SK-N-SH (cell line): ENCODE results near the gene HNRNPF. TPM values are rescaled to one million over a fixed set of nuclear protein-coding genes. Genes with fewer than 3 reads are reported as not detected.

ENCODE experiments used
- CTCF ChIA-PET: fragments of 300-600, 350-600 bp; formaldehyde crosslinking; extraction: SDS; loops from one replicate; lab custom pipeline; 2021; lab: Yijun Ruan, JAX
- POLR2A ChIA-PET: fragments of 350-600 bp; sonication (Branson Sonifier 250); formaldehyde crosslinking; extraction: SDS; loops from one replicate; lab custom pipeline; 2020; ENCODE audit warnings: antibody characterized with exemption, inconsistent platforms; lab: Yijun Ruan, JAX
- DNase-seq: peaks from one replicate; pipeline ENCODE4 v3.0.0; 2012
- H2AFZ ChIP-seq: fragments of 200-600 bp; sonication (generic); 2 replicates; pipeline ENCODE4 v1.8.1; 2016; ENCODE audit warnings: antibody characterized with exemption, mild to moderate bottlenecking, low read depth
- H3F3A ChIP-seq: fragments of 200-600 bp; sonication (generic); replicated peaks from 2 replicates; pipeline ENCODE3; 2016; ENCODE audit warnings: antibody characterized with exemption, mild to moderate bottlenecking; ENCODE audit not compliant: insufficient read depth
- H3K27ac ChIP-seq, 2 experiments: fragments of 200-500 bp in 1 of 2; fragments of 200-600 bp in 1 of 2; sonication (Bioruptor generic) in 1 of 2; sonication (generic), shearing (Covaris generic) in 1 of 2; 2 replicates each; pipeline versions ENCODE4 v1.5.1 to v1.6.1; 2014 to 2016; ENCODE audit warnings: low read depth in 2 of 2, inconsistent platforms in 1 of 2, low read length in 1 of 2, mild to moderate bottlenecking in 1 of 2, mixed read lengths in 1 of 2
- H3K27me3 ChIP-seq: fragments of 200-600 bp; sonication (generic), shearing (Covaris generic); 2 replicates; pipeline ENCODE4 v1.6.1; 2016; ENCODE audit warnings: mixed run types; ENCODE audit not compliant: insufficient read depth
- H3K36me3 ChIP-seq, 2 experiments: fragments of 200-500 bp in 1 of 2; fragments of 200-600 bp in 1 of 2; sonication (Bioruptor generic) in 1 of 2; sonication (generic) in 1 of 2; replicated peaks in 1 of 2; 2 replicates each; pipeline versions ENCODE3 to v1.5.1; 2014 to 2016; ENCODE audit warnings: low read length in 1 of 2, mild to moderate bottlenecking in 1 of 2; ENCODE audit not compliant: insufficient read depth in 2 of 2, control insufficient read depth in 1 of 2
- H3K4me1 ChIP-seq, 2 experiments: fragments of 200-500 bp in 1 of 2; fragments of 200-600 bp in 1 of 2; sonication (Bioruptor generic) in 1 of 2; sonication (generic), shearing (Covaris generic) in 1 of 2; 2 replicates each; pipeline versions ENCODE4 v1.5.1 to v1.6.1; 2014 to 2016; ENCODE audit warnings: low read depth in 1 of 2, low read length in 1 of 2, mixed run types in 1 of 2; ENCODE audit not compliant: insufficient read depth in 2 of 2, control insufficient read depth in 1 of 2
- H3K4me2 ChIP-seq: fragments of 200-600 bp; sonication (generic), shearing (Covaris generic); 2 replicates; pipeline ENCODE4 v1.6.1; 2017; ENCODE audit warnings: mixed run types
- H3K4me3 ChIP-seq, 2 experiments: fragments of 200-500 bp in 1 of 2; fragments of 200-600 bp in 1 of 2; sonication (Bioruptor generic) in 1 of 2; sonication (generic), shearing (Covaris generic) in 1 of 2; 2 replicates each; pipeline versions ENCODE4 v1.5.1 to v1.8.1; 2014 to 2016; ENCODE audit warnings: low read depth in 2 of 2, inconsistent platforms in 1 of 2, low read length in 1 of 2, mild to moderate bottlenecking in 1 of 2, mixed read lengths in 1 of 2, moderate library complexity in 1 of 2
- H3K79me2 ChIP-seq: fragments of 200-600 bp; sonication (generic); 2 replicates; pipeline ENCODE4 v1.8.1; 2017; ENCODE audit warnings: mild to moderate bottlenecking; ENCODE audit not compliant: insufficient read depth
- H3K9ac ChIP-seq: fragments of 200-600 bp; sonication (generic); 2 replicates; pipeline ENCODE4 v1.6.1; 2017; ENCODE audit warnings: mixed run types
- H3K9me2 ChIP-seq: fragments of 200-600 bp; sonication (generic); 2 replicates; pipeline ENCODE4 v1.6.1; 2017; ENCODE audit warnings: mixed run types
- H3K9me3 ChIP-seq: fragments of 200-600 bp; sonication (generic); 2 replicates; pipeline ENCODE4 v1.6.1; 2017; ENCODE audit warnings: mixed run types, mild to moderate bottlenecking, moderate library complexity
- H4K20me1 ChIP-seq: fragments of 200-600 bp; sonication (generic); 2 replicates; pipeline ENCODE4 v1.6.1; 2017; ENCODE audit warnings: mild to moderate bottlenecking, mixed run types; ENCODE audit not compliant: insufficient read depth
- CTCF ChIP-seq: fragments of 200-600 bp; sonication (generic); IDR thresholded peaks from 2 replicates; pipeline ENCODE4 v1.6.1; 2017; ENCODE audit warnings: antibody characterized with exemption, mild to moderate bottlenecking, moderate library complexity
- ELF1 ChIP-seq: IDR thresholded peaks from 2 replicates; pipeline ENCODE4 v1.4.0; 2012
- EZH2phosphoT487 ChIP-seq: fragments of 200-600 bp; sonication (generic); IDR thresholded peaks from 2 replicates; pipeline ENCODE4 v1.6.1; 2017; ENCODE audit warnings: low read depth, mixed run types, mild to moderate bottlenecking, antibody characterized with exemption, moderate library complexity, borderline replicate concordance
- FOSL2 ChIP-seq: IDR thresholded peaks from 2 replicates; pipeline ENCODE4 v1.4.0; 2012; ENCODE audit warnings: low read depth, mild to moderate bottlenecking, moderate library complexity, borderline replicate concordance
- FOXJ3 ChIP-seq: sonication (generic); formaldehyde crosslinking; IDR thresholded peaks from 2 replicates; pipeline ENCODE4 v1.5.1; 2020; ENCODE audit warnings: mild to moderate bottlenecking, missing genetic modification reagents
- FOXM1 ChIP-seq: IDR thresholded peaks from 2 replicates; pipeline ENCODE4 v1.4.0; 2012; ENCODE audit warnings: low read depth, mild to moderate bottlenecking
- GABPA ChIP-seq: IDR thresholded peaks from 2 replicates; pipeline ENCODE4 v1.4.0; 2012; ENCODE audit warnings: low read depth, mild to moderate bottlenecking
- GATA2 ChIP-seq: sonication (generic); formaldehyde crosslinking; IDR thresholded peaks from 2 replicates; pipeline ENCODE4 v1.5.0; 2020; ENCODE audit warnings: mild to moderate bottlenecking, missing genetic modification reagents
- JUND ChIP-seq: IDR thresholded peaks from 2 replicates; pipeline ENCODE4 v1.4.0; 2012
- MEF2A ChIP-seq: IDR thresholded peaks from 2 replicates; pipeline ENCODE4 v1.4.0; 2012; ENCODE audit warnings: low read depth, borderline replicate concordance
- MXI1 ChIP-seq: IDR thresholded peaks from 2 replicates; pipeline ENCODE4 v1.6.1; 2012; ENCODE audit warnings: mild to moderate bottlenecking, low read depth, low read length, improper control_type of control experiment
- NFIC ChIP-seq: IDR thresholded peaks from 2 replicates; pipeline ENCODE4 v1.4.0; 2012; ENCODE audit warnings: borderline replicate concordance
- NRF1 ChIP-seq: IDR thresholded peaks from 2 replicates; pipeline ENCODE4 v1.6.1; 2012; ENCODE audit warnings: low read depth, mild to moderate bottlenecking, low read length
- RAD21 ChIP-seq: IDR thresholded peaks from 2 replicates; pipeline ENCODE4 v1.6.1; 2012; ENCODE audit warnings: mild to moderate bottlenecking, low read length
- RCOR1 ChIP-seq: fragments of 150-350 bp; IDR thresholded peaks from 2 replicates; pipeline ENCODE4 v1.6.1; 2017; ENCODE audit warnings: antibody characterized with exemption, low read length
- SIN3A ChIP-seq: IDR thresholded peaks from 2 replicates; pipeline ENCODE4 v1.6.1; 2012; ENCODE audit warnings: low read depth, mild to moderate bottlenecking, low read length, moderate library complexity, borderline replicate concordance
- TAF1 ChIP-seq: IDR thresholded peaks from 2 replicates; pipeline ENCODE4 v1.6.1; 2012; ENCODE audit warnings: low read depth, mild to moderate bottlenecking, low read length, moderate library complexity, borderline replicate concordance
- TCF12 ChIP-seq: IDR thresholded peaks from 2 replicates; pipeline ENCODE4 v1.4.0; 2012
- USF1 ChIP-seq: IDR thresholded peaks from 2 replicates; pipeline ENCODE4 v1.4.0; 2012; ENCODE audit warnings: low read depth, borderline replicate concordance
- USF2 ChIP-seq: fragments of 150-350 bp; IDR thresholded peaks from 2 replicates; pipeline ENCODE4 v1.6.1; 2017; ENCODE audit warnings: antibody characterized with exemption, low read length, low read depth, borderline replicate concordance
- ZBTB33 ChIP-seq: IDR thresholded peaks from 2 replicates; pipeline ENCODE4 v1.4.0; 2012; ENCODE audit warnings: low read depth, borderline replicate concordance
- WGBS: methylation state at CpG from one replicate; pipeline ENCODE4 v1.1.6; 2017; ENCODE audit warnings: low lambda C conversion rate; 5-methylcytosine and 5-hydroxymethylcytosine counted together
- polyA plus RNA-seq, 3 experiments: library from polyadenylated mRNA; depleted of rRNA; stranded (reverse); fragments of >200 nt; gene quantifications; 2 replicates each; pipeline ENCODE4 v1.2.3, GENCODE V29; 2012
- TF ChIP-seq, protein P1 (sequence below): IDR thresholded peaks from 2 replicates; pipeline ENCODE4 v1.6.1; 2012; ENCODE audit warnings: mild to moderate bottlenecking, low read depth, low read length, moderate library complexity

Gene HNRNPF
- polyA plus RNA-seq, 1 of the 3 experiments (the other 2 are of a cell fraction): 195 TPM

- no peaks in the 10 kb centered on the region for H3K9me3 ChIP-seq
- ChIA-PET POLR2A (interaction anchor here (0.9 to 1.4 kb wide), 2 partner anchors 10 to 11 kb away, joined by 3 to 4 read pairs; no protein-coding TSS in a partner anchor), CTCF (interaction anchor here (0.6 to 1.8 kb wide), 5 partner anchors 12 to 203 kb away, joined by 3 to 6 read pairs (median 4); partner anchors contain the start of gene ZNF487)
- H2AFZ ChIP-seq: no peak overlapping the region
- H3K79me2 ChIP-seq: peaks cover 62% of the 10 kb centered on the region
- H3K27ac ChIP-seq: peak overlapping the region; percentile 92 to 97
- peak overlapping the region; percentile 98 for H3K4me2 ChIP-seq
- DNase-seq: peak; percentile 85
- WGBS: 1% methylated on average over 45 of the region's 56 CpGs
- H3K4me1 ChIP-seq: peaks cover 11 to 12% of the 10 kb centered on the region in 2 experiments; a peak in 2 of 4 replicates
- peaks cover 0 to 18% of the 10 kb centered on the region in 2 experiments for H3K36me3 ChIP-seq
- H3F3A ChIP-seq: peaks cover 18% of the 10 kb centered on the region
- no peaks in the 10 kb centered on the region for H3K9me2 ChIP-seq
- no peaks in the 10 kb centered on the region for H3K27me3 ChIP-seq
- H3K4me3 ChIP-seq: peak overlapping the region; percentile 67 to 86
- H3K9ac ChIP-seq: peak overlapping the region; percentile 99
- H4K20me1 ChIP-seq: peaks cover 50% of the 10 kb centered on the region
- peak; percentile 49; the same call in 1 of the 2 replicates for TF ChIP-seq CTCF
- no peak for TF ChIP-seq FOSL2
- TF ChIP-seq TCF12: no peak
- peak; percentile 88 for TF ChIP-seq USF1
- peak; percentile 97 for TF ChIP-seq MXI1
- TF ChIP-seq RAD21: no peak
- TF ChIP-seq, protein P1, sequence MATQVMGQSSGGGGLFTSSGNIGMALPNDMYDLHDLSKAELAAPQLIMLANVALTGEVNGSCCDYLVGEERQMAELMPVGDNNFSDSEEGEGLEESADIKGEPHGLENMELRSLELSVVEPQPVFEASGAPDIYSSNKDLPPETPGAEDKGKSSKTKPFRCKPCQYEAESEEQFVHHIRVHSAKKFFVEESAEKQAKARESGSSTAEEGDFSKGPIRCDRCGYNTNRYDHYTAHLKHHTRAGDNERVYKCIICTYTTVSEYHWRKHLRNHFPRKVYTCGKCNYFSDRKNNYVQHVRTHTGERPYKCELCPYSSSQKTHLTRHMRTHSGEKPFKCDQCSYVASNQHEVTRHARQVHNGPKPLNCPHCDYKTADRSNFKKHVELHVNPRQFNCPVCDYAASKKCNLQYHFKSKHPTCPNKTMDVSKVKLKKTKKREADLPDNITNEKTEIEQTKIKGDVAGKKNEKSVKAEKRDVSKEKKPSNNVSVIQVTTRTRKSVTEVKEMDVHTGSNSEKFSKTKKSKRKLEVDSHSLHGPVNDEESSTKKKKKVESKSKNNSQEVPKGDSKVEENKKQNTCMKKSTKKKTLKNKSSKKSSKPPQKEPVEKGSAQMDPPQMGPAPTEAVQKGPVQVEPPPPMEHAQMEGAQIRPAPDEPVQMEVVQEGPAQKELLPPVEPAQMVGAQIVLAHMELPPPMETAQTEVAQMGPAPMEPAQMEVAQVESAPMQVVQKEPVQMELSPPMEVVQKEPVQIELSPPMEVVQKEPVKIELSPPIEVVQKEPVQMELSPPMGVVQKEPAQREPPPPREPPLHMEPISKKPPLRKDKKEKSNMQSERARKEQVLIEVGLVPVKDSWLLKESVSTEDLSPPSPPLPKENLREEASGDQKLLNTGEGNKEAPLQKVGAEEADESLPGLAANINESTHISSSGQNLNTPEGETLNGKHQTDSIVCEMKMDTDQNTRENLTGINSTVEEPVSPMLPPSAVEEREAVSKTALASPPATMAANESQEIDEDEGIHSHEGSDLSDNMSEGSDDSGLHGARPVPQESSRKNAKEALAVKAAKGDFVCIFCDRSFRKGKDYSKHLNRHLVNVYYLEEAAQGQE: peak; percentile 15; the same call in 1 of the 2 replicates
- peak; percentile 23; the same call in 1 of the 2 replicates for TF ChIP-seq USF2
- no peak for TF ChIP-seq NFIC
- TF ChIP-seq GATA2 (CRISPR knock-in tag): no peak
- TF ChIP-seq GABPA: peak; percentile 14; the same call in 1 of the 2 replicates
- TF ChIP-seq MEF2A: no peak
- TF ChIP-seq SIN3A: peak; percentile 55; the same call in 1 of the 2 replicates
- peak; percentile 78; the same call in 1 of the 2 replicates for TF ChIP-seq TAF1
- no peak for TF ChIP-seq FOXM1
- TF ChIP-seq EZH2phosphoT487: no peak
- no peak for TF ChIP-seq NRF1
- TF ChIP-seq FOXJ3 (CRISPR knock-in tag): no peak
- TF ChIP-seq ZBTB33: no peak
- peak; percentile 55 for TF ChIP-seq ELF1
- TF ChIP-seq JUND: no peak
- TF ChIP-seq RCOR1: no peak; the same call in 1 of the 2 replicates
Observed at GRCh38 chr10:43407576-43408330, 1.2 kb downstream of the HNRNPF start.
